Sigmoid colon (tissue), 7 donors: ENCODE measurements around the gene NR3C2. TPM values are rescaled to one million over a fixed set of nuclear protein-coding genes. Genes with fewer than 3 reads are reported as not detected.

Experiments
- DNase-seq: peaks from one replicate; pipeline ENCODE4 v3.0.0-alpha.2; 2019
- H3K27ac ChIP-seq, 4 donors: fragments of 200-600 bp; sonication (generic); one replicate each; pipeline ENCODE4 v1.5.1; 2016 to 2019; ENCODE audit warnings: mild to moderate bottlenecking in 1 of 4
- H3K27me3 ChIP-seq, 3 donors: fragments of 200-600 bp; sonication (generic); one replicate each; pipeline ENCODE4 v1.5.1; 2019; ENCODE audit warnings: mild to moderate bottlenecking in 1 of 3
- H3K36me3 ChIP-seq, 4 donors: fragments of 200-600 bp; sonication (generic); one replicate each; pipeline ENCODE4 v1.5.1; 2016 to 2019
- H3K4me1 ChIP-seq, 4 donors: fragments of 200-600 bp; sonication (generic); one replicate each; pipeline ENCODE4 v1.5.1; 2017 to 2019
- H3K4me3 ChIP-seq, 4 donors: fragments of 200-600 bp; sonication (generic); one replicate each; pipeline ENCODE4 v1.5.1; 2017 to 2019; ENCODE audit warnings: mild to moderate bottlenecking in 2 of 4, moderate library complexity in 1 of 4
- H3K9me3 ChIP-seq, 4 donors: fragments of 200-600 bp in 3 of 4; sonication (generic) in 3 of 4; one replicate each; pipeline versions ENCODE4 v1.5.1 to v1.6.1; 2013 to 2019
- CTCF ChIP-seq, 4 experiments: fragments of 450-650 bp in 3 of 4; fragments of 200-600 bp in 1 of 4; IDR thresholded peaks; one replicate each; pipeline ENCODE4 v1.5.1; 2016 to 2019; ENCODE audit warnings: antibody characterized with exemption in 4 of 4, mild to moderate bottlenecking in 3 of 4, moderate library complexity in 2 of 4
- EP300 ChIP-seq, 4 donors: sonication (generic); formaldehyde crosslinking; IDR thresholded peaks; one replicate each; pipeline ENCODE4 v1.6.1; 2017; ENCODE audit warnings: antibody characterized with exemption in 4 of 4
- POLR2A ChIP-seq, 2 donors: fragments of 450-650 bp; IDR thresholded peaks; one replicate each; pipeline ENCODE4 v1.6.1; 2016; ENCODE audit warnings: antibody characterized with exemption in 2 of 2, mild to moderate bottlenecking in 2 of 2, moderate library complexity in 2 of 2
- POLR2AphosphoS5 ChIP-seq, 4 donors: sonication (generic); formaldehyde crosslinking; IDR thresholded peaks; one replicate each; pipeline ENCODE4 v1.6.1; 2017; ENCODE audit warnings: antibody characterized with exemption in 4 of 4
- WGBS, 2 donors: extraction: QIAGEN DNeasy Blood & Tissue Kit; methylation state at CpG; one replicate each; pipeline ENCODE4 v1.1.7; 2013; 5-methylcytosine and 5-hydroxymethylcytosine counted together
- intact Hi-C: fragments of 100-400 bp; cut with DNase I; formaldehyde crosslinking; loops from one replicate; pipeline ENCODE4 v1.15.1; 2023
- polyA plus RNA-seq, 3 donors: library from polyadenylated mRNA; stranded (reverse); fragments of 200-250 nt; gene quantifications; one replicate each; pipeline ENCODE4 v1.2.3, GENCODE V29; 2013
- total RNA-seq, 4 donors: library from RNA; depleted of rRNA; stranded (reverse); fragments of >200 nt; gene quantifications; one replicate each; pipeline ENCODE4 v1.1.0, GENCODE V29; 2016
- donor health status: healthy with polysubstance abuse.
- donor health status: Bipolar disorder and iron deficiency.
- donor health status: healthy.

NR3C2 gene
- total and polyA plus RNA-seq, 7 donors = 15.6 to 34.9 (median 23.4) TPM

GRCh38 chr4:148227147-148227546 lies 215.1 kb downstream of the NR3C2 start:
- Histone ChIP-seq H3K36me3 (no peaks in the 10 kb centered on the region), H3K9me3 (no peaks in the 10 kb centered on the region), H3K4me3 (no peak overlapping the region), H3K27me3 (no peaks in the 10 kb centered on the region), H3K4me1 (peaks cover 0 to 21% (median 6%) of the 10 kb centered on the region in 4 donors), H3K27ac (no peak overlapping the region)
- intact Hi-C loops = no loop called here
- 92 to 95% methylated on average over 5 of the region's 5 CpGs for WGBS, 2 donors
- DNase-seq = no peak
- TF ChIP-seq POLR2A (IDR thresholded peaks at IDR 0.05) = no peak
- no peak for TF ChIP-seq POLR2AphosphoS5 (IDR thresholded peaks at IDR 0.05)
- no peak for TF ChIP-seq CTCF (IDR thresholded peaks at IDR 0.05)
- no peak for TF ChIP-seq EP300 (IDR thresholded peaks at IDR 0.05)

- TF ChIP-seq POLR2AphosphoS5 (IDR thresholded peaks at IDR 0.05) (no peak), CTCF (IDR thresholded peaks at IDR 0.05) (no peak), POLR2A (IDR thresholded peaks at IDR 0.05) (no peak), EP300 (IDR thresholded peaks at IDR 0.05) (no peak)
- Histone ChIP-seq H3K4me1 (peaks cover 0 to 21% (median 6%) of the 10 kb centered on the region in 4 donors), H3K9me3 (no peaks in the 10 kb centered on the region), H3K4me3 (no peak overlapping the region), H3K27ac (no peak overlapping the region), H3K36me3 (no peaks in the 10 kb centered on the region), H3K27me3 (no peaks in the 10 kb centered on the region)
- WGBS, 2 donors = 92 to 100% methylated on average over 1 of the region's 1 CpG
- intact Hi-C loops = no loop called here
- DNase-seq = no peak
Measured at GRCh38 chr4:148226341-148226740, 215.9 kb downstream of the NR3C2 start.

GRCh38 chr4:148225639-148226038 lies 216.6 kb downstream of the NR3C2 start:
- peaks cover 0 to 21% (median 6%) of the 10 kb centered on the region in 4 donors for H3K4me1 ChIP-seq
- 29 to 57% methylated on average over 1 of the region's 1 CpG for WGBS, 2 donors
- no peaks in the 10 kb centered on the region for H3K36me3 ChIP-seq
- intact Hi-C loops = no loop called here
- H3K27me3 ChIP-seq = no peaks in the 10 kb centered on the region
- TF ChIP-seq EP300 (IDR thresholded peaks at IDR 0.05) = no peak
- H3K4me3 ChIP-seq = no peak overlapping the region
- H3K9me3 ChIP-seq = no peaks in the 10 kb centered on the region
- H3K27ac ChIP-seq = no peak overlapping the region
- DNase-seq = no peak

GRCh38 chr4:148224476-148224875 lies 217.7 kb downstream of the NR3C2 start:
- no peaks in the 10 kb centered on the region for H3K9me3 ChIP-seq
- peaks cover 0 to 14% (median 3%) of the 10 kb centered on the region in 4 donors for H3K4me1 ChIP-seq
- H3K27me3 ChIP-seq = no peaks in the 10 kb centered on the region
- no peak for TF ChIP-seq EP300 (IDR thresholded peaks at IDR 0.05)
- no peak for TF ChIP-seq CTCF (IDR thresholded peaks at IDR 0.05)
- no peak for TF ChIP-seq POLR2A (IDR thresholded peaks at IDR 0.05)
- no peak for TF ChIP-seq POLR2AphosphoS5 (IDR thresholded peaks at IDR 0.05)
- WGBS, 2 donors = 54 to 72% methylated on average over 3 of the region's 3 CpGs
- intact Hi-C loops = no loop called here
- no peak for DNase-seq
- H3K27ac ChIP-seq = no peak overlapping the region
- no peak overlapping the region for H3K4me3 ChIP-seq
- no peaks in the 10 kb centered on the region for H3K36me3 ChIP-seq

GRCh38 chr4:148222991-148223660 lies 219.1 kb downstream of the NR3C2 start:
- Histone ChIP-seq H3K27me3 (no peaks in the 10 kb centered on the region), H3K4me3 (no peak overlapping the region), H3K4me1 (peaks cover 0 to 7% (median 2%) of the 10 kb centered on the region in 4 donors), H3K9me3 (no peaks in the 10 kb centered on the region), H3K36me3 (no peaks in the 10 kb centered on the region), H3K27ac (no peak overlapping the region)
- no peak for DNase-seq
- intact Hi-C loops = no loop called here
- TF ChIP-seq EP300 (IDR thresholded peaks at IDR 0.05) = no peak
- TF ChIP-seq POLR2A (IDR thresholded peaks at IDR 0.05) = no peak
- TF ChIP-seq POLR2AphosphoS5 (IDR thresholded peaks at IDR 0.05) = no peak
- TF ChIP-seq CTCF (IDR thresholded peaks at IDR 0.05) = no peak
- WGBS, 2 donors = 69 to 84% methylated on average over 8 of the region's 8 CpGs
